LNCAP (cell line): ENCODE data around the gene HDHD3.

Experiments used
- TF ChIP-seq, protein P1 (sequence below): fragments of 450-650 bp; IDR thresholded peaks from 2 replicates; pipeline ENCODE4 v1.5.1; 2017; ENCODE audit warnings: mild to moderate bottlenecking

Gene HDHD3

DNA sequence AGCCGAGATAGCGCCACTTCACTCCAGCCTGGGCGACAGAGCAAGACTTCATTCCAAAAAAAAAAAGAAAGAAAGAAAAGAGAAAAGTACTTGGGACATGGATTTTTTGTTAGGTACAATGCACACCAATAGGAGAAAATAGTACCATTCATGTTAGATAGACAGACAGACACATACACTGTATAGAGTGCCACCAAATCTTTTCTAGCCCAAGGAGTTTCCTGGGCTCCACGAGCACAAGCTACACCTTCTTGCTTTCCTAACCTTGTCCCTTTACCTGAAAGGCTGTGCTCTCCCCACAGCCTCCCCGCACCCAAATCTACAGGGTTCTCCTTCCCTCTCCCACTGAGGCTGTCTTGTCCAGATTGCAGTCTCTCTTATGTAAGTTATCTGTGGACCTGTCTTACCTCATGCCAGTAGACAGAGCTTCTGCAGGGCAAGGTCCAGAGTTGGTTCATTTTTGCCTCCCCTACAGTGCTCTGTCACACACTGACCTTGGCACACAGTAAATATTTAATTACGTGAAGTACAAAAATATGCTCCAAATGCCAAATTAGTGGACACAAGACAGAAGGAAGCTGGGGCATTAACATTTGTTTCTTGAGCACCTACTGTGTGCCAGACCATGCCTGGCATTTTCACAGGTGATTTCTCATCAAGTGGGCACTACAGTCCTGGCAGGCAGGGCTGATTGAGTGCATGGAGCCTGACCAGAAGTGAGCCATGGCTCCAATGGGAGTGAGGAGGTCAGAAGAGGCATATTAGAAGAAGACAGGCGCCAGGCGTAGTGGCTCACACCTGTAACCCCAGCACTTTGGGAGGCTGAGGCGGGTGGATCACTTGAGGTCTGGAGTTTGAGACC is 18.4 kb upstream of the HDHD3 start:
- TF ChIP-seq, protein P1, sequence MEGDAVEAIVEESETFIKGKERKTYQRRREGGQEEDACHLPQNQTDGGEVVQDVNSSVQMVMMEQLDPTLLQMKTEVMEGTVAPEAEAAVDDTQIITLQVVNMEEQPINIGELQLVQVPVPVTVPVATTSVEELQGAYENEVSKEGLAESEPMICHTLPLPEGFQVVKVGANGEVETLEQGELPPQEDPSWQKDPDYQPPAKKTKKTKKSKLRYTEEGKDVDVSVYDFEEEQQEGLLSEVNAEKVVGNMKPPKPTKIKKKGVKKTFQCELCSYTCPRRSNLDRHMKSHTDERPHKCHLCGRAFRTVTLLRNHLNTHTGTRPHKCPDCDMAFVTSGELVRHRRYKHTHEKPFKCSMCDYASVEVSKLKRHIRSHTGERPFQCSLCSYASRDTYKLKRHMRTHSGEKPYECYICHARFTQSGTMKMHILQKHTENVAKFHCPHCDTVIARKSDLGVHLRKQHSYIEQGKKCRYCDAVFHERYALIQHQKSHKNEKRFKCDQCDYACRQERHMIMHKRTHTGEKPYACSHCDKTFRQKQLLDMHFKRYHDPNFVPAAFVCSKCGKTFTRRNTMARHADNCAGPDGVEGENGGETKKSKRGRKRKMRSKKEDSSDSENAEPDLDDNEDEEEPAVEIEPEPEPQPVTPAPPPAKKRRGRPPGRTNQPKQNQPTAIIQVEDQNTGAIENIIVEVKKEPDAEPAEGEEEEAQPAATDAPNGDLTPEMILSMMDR: no peak

- TF ChIP-seq, protein P1: no peak
These were observed 16.5 kb upstream of the HDHD3 start for GRCh38 chr9:113393281-113393680.

GRCh38 chr9:113391917-113392316 is 15.1 kb upstream of the HDHD3 start:
- TF ChIP-seq, protein P1: no peak

DNA sequence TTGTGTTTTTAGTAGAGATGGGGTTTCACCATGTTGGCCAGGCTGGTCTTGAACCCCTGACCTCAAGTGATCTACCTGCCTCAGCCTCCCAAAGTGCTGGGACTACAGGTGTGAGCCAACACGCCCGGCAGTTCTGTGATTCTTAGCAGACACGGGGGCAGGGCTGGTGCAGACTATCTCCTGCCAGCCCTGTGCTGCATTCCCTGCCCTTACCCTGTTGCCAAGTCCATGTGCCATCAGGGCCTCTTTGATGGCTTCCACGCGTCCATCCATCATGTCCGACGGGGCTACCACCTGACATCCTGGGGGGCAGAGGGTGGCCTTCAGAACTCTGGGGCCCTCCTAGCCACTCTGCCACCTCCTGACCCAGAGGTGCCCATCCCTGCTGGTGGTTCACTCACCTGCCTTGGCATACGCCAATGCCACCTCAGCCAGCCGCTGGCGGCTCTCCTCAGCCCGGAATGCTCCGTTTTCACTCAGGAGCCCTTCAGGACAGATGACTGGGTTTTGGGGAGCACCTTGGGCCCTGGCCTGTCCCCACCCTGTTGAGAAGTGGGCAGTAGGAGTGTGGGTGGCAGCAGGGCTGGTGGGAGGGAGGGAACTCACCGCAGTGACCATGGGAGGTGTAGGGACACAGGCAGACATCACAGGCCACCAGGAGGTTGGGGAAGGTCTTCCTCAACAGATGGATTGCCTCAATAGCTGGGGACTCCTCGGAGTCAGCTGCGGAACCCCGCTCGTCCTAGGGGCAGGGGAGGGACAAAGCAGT is 13.6 kb upstream of the HDHD3 start:
- TF ChIP-seq, protein P1: no peak

GRCh38 chr9:113389451-113389850 is 12.7 kb upstream of the HDHD3 start:
- TF ChIP-seq, protein P1: no peak

- TF ChIP-seq, protein P1: no peak
These were observed 12.0 kb upstream of the HDHD3 start for GRCh38 chr9:113388833-113389232.

DNA sequence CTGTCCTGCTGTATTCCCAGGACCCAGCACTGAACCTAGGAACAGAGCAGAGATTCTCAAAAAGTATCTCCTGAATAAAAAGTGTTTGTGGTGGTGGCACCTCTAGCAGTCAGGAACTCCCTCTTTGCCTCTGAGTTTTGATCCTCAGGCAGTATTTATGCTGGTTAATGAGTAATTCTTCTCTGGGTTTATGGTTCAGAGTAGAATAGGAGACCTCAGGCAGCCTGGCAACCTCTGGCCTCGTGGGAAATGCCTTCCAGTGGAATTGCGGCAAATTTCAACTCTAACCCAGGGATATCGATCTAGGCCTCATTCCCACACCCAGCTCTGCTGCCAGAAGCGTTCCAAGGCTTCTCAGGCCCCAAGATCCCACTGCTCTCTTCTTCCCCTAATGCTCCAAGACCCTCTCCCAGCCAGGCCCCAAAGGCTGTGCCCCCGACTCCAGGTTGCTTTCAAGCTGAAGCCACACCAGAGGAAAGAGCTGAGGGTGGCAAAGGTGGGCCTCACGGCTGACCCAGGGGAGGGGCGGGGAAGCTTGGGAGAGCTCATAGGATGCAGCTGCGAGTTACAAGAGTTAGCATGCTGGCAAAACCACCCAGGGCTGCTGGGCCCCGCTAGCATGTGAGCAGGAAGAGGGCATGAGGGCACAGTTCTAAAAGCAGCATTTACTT is 10.9 kb upstream of the HDHD3 start:
- TF ChIP-seq, protein P1: no peak
